ENCODE measurements around the gene ZNF205. TPM values are rescaled to one million over a fixed set of nuclear protein-coding genes. Genes with fewer than 3 reads are reported as not detected.

ZNF205 gene
- total and polyA plus RNA-seq, 9 of the 15 experiments (the other 6 are each of a cell fraction or from before 2014, with no cell fraction given): 2.4 to 11.8 (median 5.1) TPM; not detected in 2

DNA sequence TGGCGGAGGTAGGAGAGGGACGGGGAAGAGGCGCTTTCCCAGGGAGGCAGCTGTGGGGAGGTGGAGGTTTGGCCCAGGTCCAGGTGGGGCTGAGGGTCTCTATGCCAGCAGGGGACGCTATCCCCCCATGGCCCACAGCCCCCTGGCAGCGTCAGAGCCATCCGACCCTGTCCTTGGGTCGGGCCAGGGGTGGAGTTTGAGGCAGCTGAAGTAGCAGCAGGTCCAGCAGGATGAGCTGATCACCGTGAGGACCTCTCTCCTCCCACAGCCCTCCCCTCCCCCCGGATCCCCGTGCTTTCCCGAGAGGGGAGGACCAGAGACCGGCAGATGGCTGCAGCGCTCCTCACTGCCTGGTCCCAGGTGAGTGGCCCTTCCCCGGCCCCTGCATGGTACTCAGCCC lies 3.2 kb downstream of the ZNF205 start:
- no peak overlapping the region for H3K4me3 ChIP-seq
- DNase-seq (ENCODE audit: extremely low read depth in 1 of 4, low spot score in 3 of 4): peak in 1 of 4 experiments; percentile 29
- no peaks in the 10 kb centered on the region for H3K9me3 ChIP-seq (replicated peaks; ENCODE audit: control insufficient read depth, insufficient read depth, low read depth, low read length)
- intact Hi-C loops (cut with micrococcal nuclease): no loop called here
- H3K27me3 ChIP-seq (ENCODE audit: control insufficient read depth in 2 of 2, insufficient read depth in 2 of 2, low read length in 2 of 2): no peaks in the 10 kb centered on the region
- H4K20me1 ChIP-seq (replicated peaks; ENCODE audit: control insufficient read depth, insufficient read depth, low read length): no peaks in the 10 kb centered on the region; the same call in 1 of the 2 replicates
- ChIA-PET CTCF (ENCODE audit: low intra/inter-chr PET ratio) (no interaction called here), POLR2A (interaction anchor here (0.6 to 0.7 kb wide), 2 partner anchors 13 to 113 kb away, joined by 3 read pairs; no protein-coding TSS in a partner anchor)
- peak; percentile 89 for TF ChIP-seq NFIC (IDR thresholded peaks at IDR 0.05)
- TF ChIP-seq ZNF282 (CRISPR knock-in tag; IDR thresholded peaks at IDR 0.05): no peak
- TF ChIP-seq CTCF (IDR thresholded peaks at IDR 0.05 in 2 of 3, conservative IDR thresholded peaks at IDR 0.05 in 1 of 3; ENCODE audit: insufficient read depth in 2 of 3, low read depth in 1 of 3, low read length in 3 of 3): peak; percentile 28 to 39 (median 33); a peak in 5 of 6 replicates
- TF ChIP-seq ZNF217 (CRISPR knock-in tag; IDR thresholded peaks at IDR 0.05): no peak
- no peak for TF ChIP-seq ZC3H8 (IDR thresholded peaks at IDR 0.05)
- TF ChIP-seq KAT2B (IDR thresholded peaks at IDR 0.05; ENCODE audit: low read depth, low read length): no peak
- H3K4me2 ChIP-seq (ENCODE audit: insufficient read depth, low read length): no peak overlapping the region
- peaks cover 9 to 37% of the 10 kb centered on the region in 2 experiments; a peak in 4 of 5 replicates for H3K4me1 ChIP-seq (replicated peaks in 1 of 2; ENCODE audit: control insufficient read depth in 2 of 2, insufficient read depth in 2 of 2, low read length in 2 of 2)
- in situ Hi-C loops (cut with MboI): no loop called here
- BruUV-seq (replicated peaks): no TSS peak
- peaks cover 21% of the 10 kb centered on the region; the same call in 2 of the 3 replicates for H3K36me3 ChIP-seq (ENCODE audit: control insufficient read depth, insufficient read depth, low read length)
- H3K9ac ChIP-seq (ENCODE audit: insufficient read depth in 1 of 2, low read depth in 2 of 2, low read length in 2 of 2): peak overlapping the region in 1 of 2 experiments; percentile 42; a peak in 1 of 4 replicates
- H3K27ac ChIP-seq (ENCODE audit: extremely low read depth, low read depth, low read length): no peak overlapping the region
- FAIRE-seq: no peak
- H3K9me1 ChIP-seq (ENCODE audit: control insufficient read depth, insufficient read depth, low read length): no peaks in the 10 kb centered on the region
- no peak overlapping the region for H2AFZ ChIP-seq (ENCODE audit: low read depth, low read length)
- 59% methylated on average over 9 of the region's 14 CpGs for WGBS (ENCODE audit: insufficient coverage, low coverage, missing lambda C conversion rate)
- no peak for ATAC-seq
- peaks cover 12% of the 10 kb centered on the region for H3K79me2 ChIP-seq (ENCODE audit: control insufficient read depth, insufficient read depth, low read length)
